GM23248 (cell line): ENCODE data around the gene PTPRN2.

ENCODE experiments used
- EZH2 ChIP-seq: fragments of 200-600 bp; sonication (generic); IDR thresholded peaks from 2 replicates; pipeline ENCODE4 v1.6.1; 2018; ENCODE audit warnings: antibody characterized with exemption, mild to moderate bottlenecking; ENCODE audit not compliant: insufficient read depth, poor library complexity, severe bottlenecking
- EZH2phosphoT487 ChIP-seq: fragments of 200-600 bp; sonication (generic); IDR thresholded peaks from 2 replicates; pipeline ENCODE4 v1.6.1; 2018; ENCODE audit warnings: antibody characterized with exemption, moderate library complexity, mild to moderate bottlenecking, low read depth; ENCODE audit not compliant: insufficient read depth

DNA sequence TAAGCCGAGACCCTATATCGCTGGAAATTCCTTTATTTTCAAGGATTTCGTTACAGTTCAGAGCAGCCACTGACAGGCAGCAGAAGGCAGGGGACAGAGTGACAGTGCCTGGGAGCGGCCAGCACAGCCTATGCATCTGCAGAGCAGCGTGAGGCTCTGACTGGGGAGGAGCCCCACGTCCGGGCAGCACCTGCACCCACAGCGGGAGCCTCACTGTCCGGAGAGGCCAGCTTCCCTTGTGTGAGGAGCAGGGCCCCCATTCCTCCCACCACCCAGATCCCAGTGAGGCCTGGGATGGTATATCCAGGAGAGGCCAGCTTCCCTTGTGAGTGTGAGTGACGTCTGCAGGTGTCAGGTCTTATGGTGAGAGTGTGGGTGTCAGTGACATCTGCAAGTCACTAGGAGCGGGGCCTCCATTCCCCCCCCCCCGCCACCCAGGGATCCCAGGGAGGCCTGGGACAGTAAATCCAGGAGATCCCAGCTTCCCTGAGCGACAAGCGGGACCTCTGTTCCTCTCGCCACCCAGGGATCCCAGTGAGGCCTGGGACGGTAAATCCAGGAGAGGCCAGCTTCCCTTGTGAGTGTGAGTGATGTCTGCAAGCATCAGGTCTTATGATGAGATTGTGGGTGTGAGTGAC lies 259.1 kb downstream of the PTPRN2 start:
- TF ChIP-seq EZH2phosphoT487 = no peak
- no peak for TF ChIP-seq EZH2
